CD14-positive monocyte (primary cell): ENCODE measurements around the gene RBFOX2. TPM values are rescaled to one million over a fixed set of nuclear protein-coding genes. Genes with fewer than 3 reads are reported as not detected.

Source experiments
- DNase-seq, 3 donors: peaks; one replicate each; pipeline ENCODE4 v3.0.0-alpha.2; 2011 to 2022
- H2AFZ ChIP-seq: 2 replicates; pipeline ENCODE4 v1.6.0; 2012; ENCODE audit warnings: mild to moderate bottlenecking, low read depth, low read length, inconsistent platforms; ENCODE audit not compliant: insufficient read depth, poor library complexity, severe bottlenecking
- H3K27ac ChIP-seq, 2 donors: 1 replicate in 1 of 2; 2 replicates in 1 of 2; pipeline ENCODE4 v1.5.1; 2012 to 2013; ENCODE audit warnings: low read length in 2 of 2, control low read depth in 1 of 2, inconsistent platforms in 1 of 2, low read depth in 1 of 2, mild to moderate bottlenecking in 1 of 2
- H3K27me3 ChIP-seq, 2 donors: one replicate each; pipeline versions ENCODE4 v1.6.0 to v1.6.1; 2011 to 2013; ENCODE audit warnings: low read length in 2 of 2; ENCODE audit not compliant: control insufficient read depth in 2 of 2, insufficient read depth in 2 of 2
- H3K36me3 ChIP-seq, 2 donors: replicated peaks in 1 of 2; 1 replicate in 1 of 2; 2 replicates in 1 of 2; pipeline versions ENCODE4 v1.5.1 to v1.6.1; 2012 to 2013; ENCODE audit warnings: low read length in 2 of 2, control low read depth in 1 of 2, inconsistent platforms in 1 of 2, mild to moderate bottlenecking in 1 of 2; ENCODE audit not compliant: insufficient read depth in 2 of 2, control insufficient read depth in 1 of 2
- H3K4me1 ChIP-seq, 2 donors: 1 replicate in 1 of 2; 2 replicates in 1 of 2; pipeline versions ENCODE4 v1.5.1 to v1.6.1; 2012 to 2013; ENCODE audit warnings: low read length in 2 of 2, control low read depth in 1 of 2, inconsistent platforms in 1 of 2, mild to moderate bottlenecking in 1 of 2, moderate library complexity in 1 of 2; ENCODE audit not compliant: insufficient read depth in 2 of 2, control insufficient read depth in 1 of 2
- H3K4me2 ChIP-seq: replicated peaks from 2 replicates; pipeline ENCODE3; 2012; ENCODE audit warnings: low read length, moderate library complexity, mild to moderate bottlenecking; ENCODE audit not compliant: poor library complexity, severe bottlenecking; ENCODE audit errors: extremely low read depth
- H3K4me3 ChIP-seq, 3 experiments: fragments of 200-600 bp in 1 of 3; sonication (generic) in 1 of 3; replicated peaks in 1 of 3; 1 replicate in 2 of 3; 2 replicates in 1 of 3; pipeline ENCODE4 v1.5.1; 2011 to 2013; ENCODE audit warnings: low read length in 3 of 3, mild to moderate bottlenecking in 3 of 3, control low read depth in 2 of 3, low read depth in 2 of 3, inconsistent platforms in 1 of 3, moderate library complexity in 1 of 3
- H3K79me2 ChIP-seq: 2 replicates; pipeline ENCODE4 v1.6.0; 2012; ENCODE audit warnings: mild to moderate bottlenecking, control low read depth, inconsistent platforms, low read length, moderate library complexity; ENCODE audit not compliant: insufficient read depth
- H3K9ac ChIP-seq: 2 replicates; pipeline ENCODE4 v1.6.0; 2017; ENCODE audit warnings: low read length, mild to moderate bottlenecking; ENCODE audit not compliant: insufficient read depth, poor library complexity, severe bottlenecking
- H3K9me3 ChIP-seq, 2 donors: replicated peaks in 1 of 2; 1 replicate in 1 of 2; 2 replicates in 1 of 2; pipeline versions ENCODE4 v1.5.1 to v1.6.1; 2012 to 2013; ENCODE audit warnings: low read length in 2 of 2, control low read depth in 1 of 2; ENCODE audit not compliant: control insufficient read depth in 1 of 2, insufficient read depth in 1 of 2
- H4K20me1 ChIP-seq: 2 replicates; pipeline ENCODE4 v1.6.0; 2012; ENCODE audit warnings: mild to moderate bottlenecking, low read length, control low read depth, moderate library complexity; ENCODE audit not compliant: insufficient read depth
- H3K27ac Mint-ChIP-seq, 7 donors: one replicate each; pipeline ENCODE4 v1.8.0; 2020; ENCODE audit warnings: mild to moderate bottlenecking in 7 of 7, mixed read lengths in 7 of 7, moderate library complexity in 6 of 7, inconsistent platforms in 2 of 7
- H3K27me3 Mint-ChIP-seq, 3 donors: one replicate each; pipeline ENCODE4 v1.8.0; 2021 to 2022; ENCODE audit warnings: low read depth in 3 of 3, mild to moderate bottlenecking in 3 of 3, mixed read lengths in 3 of 3, moderate library complexity in 3 of 3, inconsistent platforms in 1 of 3
- H3K36me3 Mint-ChIP-seq, 2 donors: one replicate each; pipeline ENCODE4 v1.8.0; 2020; ENCODE audit warnings: mixed read lengths in 2 of 2, inconsistent platforms in 1 of 2, mild to moderate bottlenecking in 1 of 2
- H3K4me1 Mint-ChIP-seq: one replicate; pipeline ENCODE4 v1.8.0; 2020; ENCODE audit warnings: mild to moderate bottlenecking, mixed read lengths
- H3K4me3 Mint-ChIP-seq, 2 donors: one replicate each; pipeline ENCODE4 v1.8.0; 2020; ENCODE audit warnings: mild to moderate bottlenecking in 2 of 2, mixed read lengths in 2 of 2, moderate library complexity in 1 of 2
- H3K9me3 Mint-ChIP-seq, 7 donors: one replicate each; pipeline ENCODE4 v1.8.0; 2020 to 2022; ENCODE audit warnings: mixed read lengths in 7 of 7, mild to moderate bottlenecking in 6 of 7, moderate library complexity in 6 of 7, inconsistent platforms in 2 of 7
- CTCF ChIP-seq: fragments of 200-600 bp; IDR thresholded peaks from one replicate; pipeline ENCODE4 v1.8.0; 2022; ENCODE audit warnings: antibody characterized with exemption, mild to moderate bottlenecking
- WGBS: methylation state at CpG from one replicate; pipeline ENCODE4 v1.1.5; 2013; ENCODE audit warnings: missing lambda C conversion rate; ENCODE audit not compliant: insufficient coverage; 5-methylcytosine and 5-hydroxymethylcytosine counted together
- intact Hi-C, 2 donors: fragments of 100-400 bp; cut with micrococcal nuclease; formaldehyde crosslinking; loops; one replicate each; pipeline versions ENCODE4 v1.15.0 to v1.15.1; 2023
- polyA plus RNA-seq, 3 donors: library from polyadenylated mRNA; depleted of rRNA in 1 of 3; unstranded in 2 of 3; stranded (reverse) in 1 of 3; fragments of 300-500 nt in 2 of 3; fragments of >200 nt in 1 of 3; fragmentation: Illumina TruSeq in 2 of 3; gene quantifications; 1 replicate in 2 of 3; 2 replicates in 1 of 3; pipeline ENCODE4 v1.2.3, GENCODE V29; 2012 to 2021

The RBFOX2 gene
- polyA plus RNA-seq, 3 donors, result not detected

GRCh38 chr22:35998748-35999147 lies 29.9 kb downstream of the RBFOX2 start:
- no peak overlapping the region for H3K27ac ChIP-seq

GRCh38 chr22:35997438-35997837 lies 31.2 kb downstream of the RBFOX2 start:
- Mint-ChIP-seq H3K4me1 (peaks cover 4% of the 10 kb centered on the region), H3K36me3 (no peaks in the 10 kb centered on the region), H3K27me3 (peaks cover 0 to 2% (median 0%) of the 10 kb centered on the region in 3 donors), H3K27ac (no peak overlapping the region), H3K4me3 (no peak overlapping the region), H3K9me3 (no peaks in the 10 kb centered on the region)
- H2AFZ ChIP-seq, result no peak overlapping the region
- no peaks in the 10 kb centered on the region for H3K9me3 ChIP-seq
- H3K9ac ChIP-seq, result no peak overlapping the region
- no peaks in the 10 kb centered on the region for H3K27me3 ChIP-seq
- intact Hi-C loops, result no loop called here
- WGBS, result no CpG with 5 or more reads among the region's 3 CpGs
- no peak for TF ChIP-seq CTCF
- no peaks in the 10 kb centered on the region for H4K20me1 ChIP-seq
- H3K4me3 ChIP-seq, result no peak overlapping the region
- no peak overlapping the region for H3K4me2 ChIP-seq
- H3K36me3 ChIP-seq, result no peaks in the 10 kb centered on the region
- no peak for DNase-seq
- H3K79me2 ChIP-seq, result no peaks in the 10 kb centered on the region
- no peak overlapping the region for H3K27ac ChIP-seq
- no peaks in the 10 kb centered on the region for H3K4me1 ChIP-seq

More at GRCh38 chr22:35998748-35999147, 29.9 kb downstream of the RBFOX2 start:
- Histone ChIP-seq H3K4me1 (no peaks in the 10 kb centered on the region), H2AFZ (no peak overlapping the region), H3K27me3 (no peaks in the 10 kb centered on the region), H3K4me2 (no peak overlapping the region), H3K4me3 (no peak overlapping the region), H3K9ac (no peak overlapping the region), H3K79me2 (no peaks in the 10 kb centered on the region), H4K20me1 (no peaks in the 10 kb centered on the region), H3K9me3 (no peaks in the 10 kb centered on the region), H3K36me3 (no peaks in the 10 kb centered on the region)
- intact Hi-C loops, result no loop called here
- no peak overlapping the region for H3K27ac Mint-ChIP-seq
- H3K36me3 Mint-ChIP-seq, result no peaks in the 10 kb centered on the region
- H3K4me1 Mint-ChIP-seq, result peaks cover 4% of the 10 kb centered on the region
- H3K9me3 Mint-ChIP-seq, result no peaks in the 10 kb centered on the region
- TF ChIP-seq CTCF, result no peak
- 81% methylated on average over 2 of the region's 3 CpGs for WGBS
- no peak overlapping the region for H3K4me3 Mint-ChIP-seq
- no peak for DNase-seq
- peaks cover 0 to 2% (median 0%) of the 10 kb centered on the region in 3 donors for H3K27me3 Mint-ChIP-seq
